ENCODE results near the gene DSE.

Gene DSE

GRCh38 chr6:116471531-116471930 is 100.8 kb downstream of the DSE start:
- DNase-seq: no peak

GRCh38 chr6:116472706-116473105 is 102.0 kb downstream of the DSE start:
- no peak for DNase-seq

GRCh38 chr6:116475141-116475540 is 104.4 kb downstream of the DSE start:
- no peak for DNase-seq

DNA sequence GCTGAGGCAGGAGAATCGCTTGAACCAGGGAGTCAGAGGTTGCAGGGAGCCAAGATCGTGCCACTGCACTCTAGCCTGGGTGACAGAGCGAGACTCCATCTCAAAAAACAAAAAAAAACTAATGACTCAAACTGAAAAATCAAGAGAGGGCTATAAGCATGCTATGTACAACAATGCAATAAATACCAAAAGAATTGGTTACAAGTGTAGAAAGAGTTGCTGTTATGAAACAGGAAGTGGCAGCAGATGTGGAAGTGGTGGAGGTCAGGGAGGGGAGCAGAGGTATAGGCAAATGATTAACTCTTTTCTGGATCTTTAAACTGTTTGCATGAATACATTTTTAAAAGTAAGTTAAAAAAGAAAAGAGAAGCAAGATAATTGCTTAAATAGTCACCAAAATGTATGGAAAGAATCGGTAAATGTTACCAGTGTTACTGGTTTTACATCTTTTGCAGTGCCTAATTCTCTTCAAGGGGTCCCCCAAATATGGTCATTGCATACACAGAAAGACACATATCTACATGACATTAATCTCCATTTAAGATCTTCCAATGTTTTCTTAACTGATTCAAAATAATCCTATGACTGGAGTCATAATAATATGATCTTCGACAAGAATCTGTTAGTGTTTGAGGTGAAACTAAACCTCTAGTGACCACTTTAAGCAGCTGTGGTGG is 105.4 kb downstream of the DSE start:
- DNase-seq: no peak

DNA sequence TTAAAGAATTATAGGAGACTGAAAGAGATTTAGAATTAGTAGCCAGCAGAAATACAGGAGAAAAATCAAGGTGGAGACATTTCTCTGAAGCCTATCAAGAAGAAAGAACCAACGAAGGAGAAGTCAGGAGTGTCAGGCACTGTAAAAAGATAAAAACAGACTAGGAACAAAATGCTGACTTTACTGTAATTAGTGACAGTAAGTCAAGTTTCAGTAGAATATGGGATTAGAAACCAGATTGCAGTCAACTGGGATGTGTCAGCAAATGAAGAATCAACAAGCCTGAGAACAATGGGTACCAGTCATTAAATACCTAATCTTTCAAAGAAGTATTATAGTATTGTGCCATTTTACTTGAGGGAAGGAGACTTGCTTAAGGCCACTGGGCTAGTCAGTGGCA is 112.0 kb downstream of the DSE start:
- no peak for DNase-seq

DNA sequence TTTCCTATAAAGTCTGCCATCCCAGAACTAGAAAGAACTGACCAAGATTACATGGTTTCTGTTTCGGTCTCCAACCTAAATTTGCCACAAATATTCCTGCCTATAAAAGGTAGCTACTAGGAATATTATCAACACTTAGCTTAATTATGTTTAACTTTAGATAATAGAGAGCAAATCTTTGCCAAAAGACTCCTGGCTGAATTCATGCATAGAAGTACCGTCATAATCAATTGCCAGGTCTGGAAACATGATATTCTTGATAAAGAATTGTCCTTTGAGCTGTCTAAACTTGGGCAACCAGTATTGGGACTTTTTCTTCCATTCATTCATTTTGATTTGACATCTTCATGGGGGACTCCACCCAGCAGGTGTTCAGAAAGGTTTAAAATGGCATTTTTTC is 112.9 kb downstream of the DSE start:
- DNase-seq: no peak

DNA sequence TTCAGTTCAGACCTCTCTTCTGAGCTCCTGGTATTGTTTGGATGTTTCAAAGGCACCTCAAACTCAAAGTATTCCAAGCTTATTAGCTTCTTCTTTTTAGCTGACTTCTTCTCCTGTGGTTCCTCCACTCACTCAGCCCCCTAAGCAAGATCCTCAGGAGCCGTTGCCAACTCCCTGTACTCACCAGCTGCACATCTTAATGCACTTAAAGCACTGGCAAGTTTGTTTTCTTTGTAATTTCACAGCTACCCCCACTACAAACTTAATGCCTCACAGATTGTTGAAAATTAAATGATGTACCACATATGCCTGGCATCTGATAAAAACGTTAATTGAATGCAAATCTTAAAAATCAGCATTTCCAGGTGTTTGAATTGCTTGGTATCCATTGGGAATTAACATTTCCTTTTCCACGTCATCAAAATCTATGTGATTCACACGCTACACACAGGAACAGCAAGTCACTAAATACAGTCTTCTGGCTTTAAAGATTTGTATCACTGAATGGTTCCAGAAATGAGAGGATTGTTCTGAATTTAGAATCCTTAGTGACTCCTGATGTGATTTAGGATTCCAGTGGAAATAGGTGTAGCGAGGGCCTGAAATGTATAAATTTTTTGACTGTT is 114.9 kb downstream of the DSE start:
- no peak for DNase-seq

GRCh38 chr6:116491610-116492330 is 121.0 kb downstream of the DSE start:
- no peak for DNase-seq

DNA sequence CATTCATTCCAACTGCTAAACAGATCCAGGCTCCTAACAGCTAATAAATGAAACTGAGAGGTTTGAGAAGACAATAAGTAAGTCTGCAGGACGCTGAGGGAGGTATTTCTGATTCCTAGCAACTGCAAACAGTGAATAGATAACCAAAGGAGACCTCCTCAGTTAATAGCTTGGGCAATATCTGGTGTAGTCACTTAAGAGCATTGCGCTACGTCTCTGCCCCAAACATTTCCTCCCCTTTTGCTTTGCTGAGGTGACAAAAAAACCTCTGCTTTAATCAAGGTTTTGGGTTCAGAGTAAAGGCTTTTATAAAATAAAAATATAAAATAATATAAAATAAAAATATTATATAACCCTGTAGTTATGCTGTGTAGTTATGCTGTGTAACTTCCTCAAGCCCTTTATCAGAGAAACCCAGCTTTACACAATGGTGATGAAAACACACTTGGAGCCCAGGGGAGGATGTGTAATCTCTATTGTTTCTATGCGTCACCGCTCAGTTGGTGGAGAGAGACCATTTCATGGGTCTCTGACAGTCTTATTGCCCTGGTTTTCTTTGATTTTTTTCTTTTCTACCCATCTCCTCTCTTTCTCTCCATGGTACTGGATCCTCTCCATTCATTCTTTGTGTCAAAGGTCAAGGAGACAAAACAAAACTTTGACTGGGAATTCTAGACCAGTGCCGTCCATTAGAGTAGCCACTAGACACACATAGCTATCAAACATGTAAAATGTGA is 121.8 kb downstream of the DSE start:
- DNase-seq: no peak

Measured in anterior cingulate cortex (tissue), 58 donors.